Bronchial epithelial cell (primary cell): ENCODE results near the gene SRGN. TPM values are rescaled to one million over a fixed set of nuclear protein-coding genes. Genes with fewer than 3 reads are reported as not detected.

Experiments
- DNase-seq: peaks from one replicate; pipeline ENCODE4 v3.0.0-alpha.2; 2010; ENCODE audit warnings: low read depth
- FAIRE-seq: peaks from 2 replicates; lab custom pipeline; 2011; peaks lifted over from hg19 to GRCh38; lab: Jason Lieb, UNC
- H3K27me3 ChIP-seq: 2 replicates; pipeline ENCODE4 v1.5.1; 2011; ENCODE audit warnings: low read length; ENCODE audit not compliant: control insufficient read depth, insufficient read depth
- H3K36me3 ChIP-seq: 2 replicates; pipeline ENCODE4 v1.5.1; 2011; ENCODE audit warnings: low read length; ENCODE audit not compliant: control insufficient read depth, insufficient read depth
- H3K4me3 ChIP-seq: 2 replicates; pipeline ENCODE4 v1.5.1; 2011; ENCODE audit warnings: mild to moderate bottlenecking, low read depth, low read length, control low read depth
- total RNA-seq: library from RNA; depleted of rRNA; stranded (reverse); fragments of >200 nt; gene quantifications from 2 replicates; pipeline ENCODE4 v1.2.1, GENCODE V29; 2014
- TF ChIP-seq, protein P1 (sequence below): IDR thresholded peaks from 2 replicates; pipeline ENCODE4 v1.5.1; 2011; ENCODE audit warnings: mild to moderate bottlenecking, moderate library complexity, low read length, control low read depth, inconsistent platforms; ENCODE audit not compliant: insufficient read depth, severe bottlenecking

Gene SRGN
- total RNA-seq, 1 donor from 2014 or later: 0.26 TPM

DNA sequence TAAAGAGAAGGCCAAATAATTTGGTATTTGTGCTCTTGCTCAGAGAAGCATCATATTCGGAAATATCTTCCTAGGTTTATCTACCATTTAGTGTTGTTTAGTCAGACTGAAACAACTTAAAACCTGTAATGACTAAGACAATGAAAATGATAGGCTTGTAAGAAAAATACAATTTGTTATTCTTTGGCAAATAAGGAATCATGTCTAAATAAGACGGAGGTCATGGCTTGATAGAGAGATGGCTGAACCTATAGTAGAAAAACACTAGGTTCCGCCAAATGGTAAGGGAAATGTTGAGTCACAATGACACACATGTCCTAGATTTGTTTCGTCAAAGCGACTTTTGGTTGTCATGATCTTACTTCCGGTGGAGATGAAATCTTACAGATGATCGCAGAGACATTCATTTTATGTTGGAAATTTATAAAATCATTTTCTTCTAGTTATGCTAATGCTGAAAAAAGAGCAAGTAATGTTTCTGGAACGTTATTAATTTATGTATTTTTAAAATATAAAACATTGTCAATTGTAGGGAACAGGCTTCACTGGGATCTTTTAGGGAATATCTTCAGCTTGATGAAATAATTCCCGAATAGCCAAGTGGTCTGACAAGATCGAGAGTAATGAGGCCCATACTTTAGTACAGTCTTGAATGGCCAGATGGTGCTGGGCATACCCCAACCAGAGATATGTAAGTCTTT lies 1.0 kb downstream of the SRGN start:
- no peak overlapping the region for H3K4me3 ChIP-seq
- DNase-seq (no peak), FAIRE-seq (no peak)
- TF ChIP-seq, protein P1, sequence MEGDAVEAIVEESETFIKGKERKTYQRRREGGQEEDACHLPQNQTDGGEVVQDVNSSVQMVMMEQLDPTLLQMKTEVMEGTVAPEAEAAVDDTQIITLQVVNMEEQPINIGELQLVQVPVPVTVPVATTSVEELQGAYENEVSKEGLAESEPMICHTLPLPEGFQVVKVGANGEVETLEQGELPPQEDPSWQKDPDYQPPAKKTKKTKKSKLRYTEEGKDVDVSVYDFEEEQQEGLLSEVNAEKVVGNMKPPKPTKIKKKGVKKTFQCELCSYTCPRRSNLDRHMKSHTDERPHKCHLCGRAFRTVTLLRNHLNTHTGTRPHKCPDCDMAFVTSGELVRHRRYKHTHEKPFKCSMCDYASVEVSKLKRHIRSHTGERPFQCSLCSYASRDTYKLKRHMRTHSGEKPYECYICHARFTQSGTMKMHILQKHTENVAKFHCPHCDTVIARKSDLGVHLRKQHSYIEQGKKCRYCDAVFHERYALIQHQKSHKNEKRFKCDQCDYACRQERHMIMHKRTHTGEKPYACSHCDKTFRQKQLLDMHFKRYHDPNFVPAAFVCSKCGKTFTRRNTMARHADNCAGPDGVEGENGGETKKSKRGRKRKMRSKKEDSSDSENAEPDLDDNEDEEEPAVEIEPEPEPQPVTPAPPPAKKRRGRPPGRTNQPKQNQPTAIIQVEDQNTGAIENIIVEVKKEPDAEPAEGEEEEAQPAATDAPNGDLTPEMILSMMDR: no peak
- no peaks in the 10 kb centered on the region for H3K27me3 ChIP-seq
- no peaks in the 10 kb centered on the region for H3K36me3 ChIP-seq

DNA sequence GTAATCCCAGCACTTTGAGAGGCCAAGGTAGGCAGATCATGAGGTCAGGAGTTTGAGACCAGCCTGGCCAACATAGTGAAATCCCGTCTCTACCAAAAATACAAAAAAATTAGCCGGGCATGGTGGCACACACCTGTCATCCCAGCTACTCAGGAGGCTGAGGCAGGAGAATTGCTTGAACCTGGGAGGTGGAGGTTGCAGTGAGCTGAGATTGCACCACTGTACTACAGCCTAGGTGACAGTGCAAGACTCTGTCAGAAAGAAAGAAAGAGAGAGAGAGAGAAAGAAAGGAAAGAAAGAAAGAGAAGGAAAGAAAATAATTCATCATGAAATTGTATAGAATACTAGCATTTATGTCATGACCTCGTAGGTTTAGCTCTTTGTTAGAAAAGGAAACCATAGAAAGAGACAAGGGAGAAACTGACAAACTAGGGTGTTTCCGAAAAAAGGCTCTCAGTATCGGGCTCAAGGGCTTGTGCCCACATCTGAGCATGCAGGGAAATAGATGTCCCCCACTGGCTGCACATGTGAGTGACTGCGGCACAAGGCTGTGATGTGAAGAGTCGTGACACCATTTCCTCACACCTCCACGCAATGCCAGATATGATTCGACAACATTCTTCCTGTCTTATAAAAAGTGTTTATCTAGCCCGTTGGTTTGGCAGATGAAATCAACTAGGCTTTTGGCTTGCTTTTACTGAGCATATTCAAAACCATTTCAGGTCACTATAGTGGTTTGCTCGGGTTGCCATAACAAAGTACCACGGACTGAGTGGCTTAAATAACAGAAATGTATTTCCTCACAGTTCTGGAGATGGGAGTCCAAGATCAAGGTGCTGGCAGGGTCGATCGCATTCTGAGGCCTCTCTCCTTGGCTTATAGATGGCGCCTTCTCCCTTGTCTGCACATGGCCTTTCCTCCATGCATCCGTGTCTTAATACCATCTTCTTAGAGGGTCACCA lies 2.0 kb downstream of the SRGN start:
- no peaks in the 10 kb centered on the region for H3K36me3 ChIP-seq
- no peak overlapping the region for H3K4me3 ChIP-seq
- DNase-seq (no peak), FAIRE-seq (no peak)
- TF ChIP-seq, protein P1: no peak
- H3K27me3 ChIP-seq: no peaks in the 10 kb centered on the region

DNA sequence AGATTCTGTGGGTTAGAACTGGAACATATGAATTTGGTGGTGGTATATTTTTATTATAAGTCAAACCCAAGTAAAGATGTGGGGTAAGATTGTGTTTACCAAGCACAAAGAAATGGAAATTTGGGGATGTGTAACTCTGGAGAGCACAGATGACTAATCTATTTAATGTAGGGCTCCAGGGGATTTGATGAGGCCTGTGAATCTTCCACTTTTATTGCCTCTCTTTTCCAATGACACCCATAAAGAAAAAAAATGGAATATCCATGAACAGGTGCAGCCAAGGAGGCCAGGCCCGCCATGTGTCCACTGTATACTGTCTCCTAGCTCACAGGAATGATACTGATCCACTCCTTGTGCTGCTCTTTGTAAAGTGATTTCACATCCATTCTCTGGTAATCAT lies 2.8 kb downstream of the SRGN start:
- no peaks in the 10 kb centered on the region for H3K27me3 ChIP-seq
- DNase-seq (no peak), FAIRE-seq (no peak)
- no peaks in the 10 kb centered on the region for H3K36me3 ChIP-seq
- TF ChIP-seq, protein P1: no peak
- H3K4me3 ChIP-seq: no peak overlapping the region

DNA sequence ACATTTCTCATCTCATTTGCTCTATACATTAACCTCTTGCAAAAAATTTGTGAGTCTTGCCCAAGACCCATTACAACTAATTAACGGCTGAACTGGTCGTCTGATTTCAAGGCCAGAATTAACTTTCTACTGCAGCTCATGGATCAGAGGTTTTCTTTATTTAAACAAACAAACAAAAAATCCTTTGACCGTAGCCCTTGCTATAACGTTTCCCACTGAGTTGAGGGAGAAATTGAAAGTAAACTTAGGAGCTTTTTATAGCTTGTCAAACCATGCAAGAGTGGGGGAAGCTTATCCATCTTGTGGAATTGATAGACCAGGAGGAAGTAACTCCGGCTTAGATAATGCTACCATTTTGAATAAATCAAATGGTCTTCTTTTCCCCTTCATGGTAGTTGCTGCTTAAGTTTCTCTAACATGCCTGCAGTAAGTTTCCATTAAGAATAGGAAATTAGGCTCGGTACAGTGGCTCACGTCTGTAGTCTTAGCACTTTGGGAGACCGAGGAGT lies 3.3 kb downstream of the SRGN start:
- H3K4me3 ChIP-seq: no peak overlapping the region
- FAIRE-seq: no peak

DNA sequence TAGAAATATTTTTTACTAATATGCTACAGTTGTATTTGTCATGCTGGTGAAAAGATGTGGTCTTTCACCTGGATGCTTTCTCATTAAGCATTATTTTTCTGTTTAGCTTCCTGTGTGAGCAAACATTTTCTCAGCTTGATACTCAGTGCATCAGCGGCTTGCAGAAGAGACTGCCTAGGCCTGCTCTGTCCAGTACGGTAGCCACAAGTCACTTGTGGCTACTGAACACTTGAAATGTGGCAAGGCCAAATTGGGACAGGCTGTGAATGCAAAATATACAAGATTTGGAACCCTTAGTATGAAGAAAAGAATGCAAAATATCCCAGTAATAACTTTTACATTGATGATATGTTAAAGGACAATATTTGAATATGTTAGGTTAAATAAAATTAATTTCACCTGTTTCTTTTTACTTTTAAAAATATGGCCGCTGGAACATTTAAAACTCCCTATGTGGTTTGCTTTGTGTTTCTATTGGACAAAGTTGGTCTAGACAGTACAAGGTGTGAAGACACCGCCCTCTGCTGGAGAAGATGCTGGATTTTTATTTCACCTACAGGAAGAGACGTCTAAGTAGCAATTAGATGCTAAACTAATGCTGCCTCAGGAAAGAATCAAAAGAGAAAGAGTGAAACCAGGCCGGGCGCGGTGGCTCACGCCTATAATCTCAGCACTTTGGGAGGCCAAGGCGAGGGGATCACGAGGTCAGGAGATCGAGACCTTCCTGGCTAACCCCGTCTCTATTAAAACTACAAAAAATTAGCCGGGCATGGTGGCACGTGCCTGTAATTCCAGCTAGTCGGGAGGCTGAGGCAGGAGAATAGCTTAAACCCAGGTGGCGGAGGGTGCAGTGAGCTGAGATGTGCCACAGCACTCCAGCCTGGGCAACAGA lies 5.3 kb downstream of the SRGN start:
- no peak overlapping the region for H3K4me3 ChIP-seq

More for the DNA sequence above, 3.3 kb downstream of the SRGN start:
- TF ChIP-seq, protein P1: no peak
- no peaks in the 10 kb centered on the region for H3K36me3 ChIP-seq
- H3K27me3 ChIP-seq: no peaks in the 10 kb centered on the region
- no peak for DNase-seq

More for the DNA sequence above, 5.3 kb downstream of the SRGN start:
- DNase-seq (peak; percentile 80), FAIRE-seq (no peak)
- TF ChIP-seq, protein P1: peak; percentile 49
- H3K27me3 ChIP-seq: no peaks in the 10 kb centered on the region
- H3K36me3 ChIP-seq: no peaks in the 10 kb centered on the region
